ENCODE measurements around the gene TPST2.
"Not testable (repeated sequence)": the region's sequence is repeated elsewhere in the genome, so short reads cannot be mapped to it uniquely, and the experiment has no call there.

Gene TPST2

DNA sequence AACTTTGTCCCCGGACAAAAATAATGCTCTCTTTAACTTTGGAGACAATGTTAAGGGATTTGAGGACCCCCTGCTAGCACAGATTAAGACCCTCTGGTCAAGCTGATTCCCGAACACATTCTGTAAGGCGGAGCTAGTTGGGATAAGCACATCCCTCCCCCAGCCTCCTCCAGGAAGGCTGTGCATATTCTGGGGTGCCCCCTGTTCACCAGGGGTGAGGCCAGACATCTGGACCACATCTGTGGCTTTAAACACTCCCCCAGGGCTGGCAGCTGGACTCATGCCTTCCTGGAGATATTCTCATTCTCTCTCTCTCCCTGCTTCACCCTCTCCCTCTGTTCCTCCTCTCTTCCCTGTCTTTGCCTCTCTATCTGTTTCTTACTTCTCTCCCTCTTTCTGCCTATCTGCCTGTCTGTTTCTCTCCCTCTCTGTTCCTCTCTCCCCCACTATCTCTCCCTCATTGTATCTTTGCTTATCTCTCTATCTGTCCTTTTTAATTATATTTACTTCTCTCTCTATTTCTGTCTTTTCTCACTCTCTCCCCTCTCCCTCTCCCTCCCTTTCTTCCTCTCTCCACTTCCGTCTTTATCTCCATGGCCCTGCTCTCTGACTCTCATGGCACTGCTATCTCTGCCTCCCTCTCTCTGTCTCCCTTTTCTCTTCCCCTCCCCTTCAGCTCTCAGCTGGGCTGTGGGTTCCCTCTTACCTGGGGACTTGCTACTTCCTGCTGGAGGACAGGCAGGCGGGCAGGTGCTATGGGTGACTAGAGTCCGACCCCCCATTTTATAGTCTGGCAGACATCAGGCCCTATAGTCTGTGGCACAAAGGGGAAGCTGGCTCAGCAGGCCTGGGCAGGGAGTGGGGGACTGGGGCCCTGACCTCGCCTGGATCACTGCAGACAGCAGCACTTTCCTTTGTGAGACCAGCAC lies 27.6 kb upstream of the TPST2 start, which contains the start of gene CRYBB1:
Gene CRYBB1 (minus strand): TSS at position 757 of the 929 bp plus-strand sequence. CDS start 1,708 bp downstream, outside the sequence.
- TF ChIP-seq, protein P1, sequence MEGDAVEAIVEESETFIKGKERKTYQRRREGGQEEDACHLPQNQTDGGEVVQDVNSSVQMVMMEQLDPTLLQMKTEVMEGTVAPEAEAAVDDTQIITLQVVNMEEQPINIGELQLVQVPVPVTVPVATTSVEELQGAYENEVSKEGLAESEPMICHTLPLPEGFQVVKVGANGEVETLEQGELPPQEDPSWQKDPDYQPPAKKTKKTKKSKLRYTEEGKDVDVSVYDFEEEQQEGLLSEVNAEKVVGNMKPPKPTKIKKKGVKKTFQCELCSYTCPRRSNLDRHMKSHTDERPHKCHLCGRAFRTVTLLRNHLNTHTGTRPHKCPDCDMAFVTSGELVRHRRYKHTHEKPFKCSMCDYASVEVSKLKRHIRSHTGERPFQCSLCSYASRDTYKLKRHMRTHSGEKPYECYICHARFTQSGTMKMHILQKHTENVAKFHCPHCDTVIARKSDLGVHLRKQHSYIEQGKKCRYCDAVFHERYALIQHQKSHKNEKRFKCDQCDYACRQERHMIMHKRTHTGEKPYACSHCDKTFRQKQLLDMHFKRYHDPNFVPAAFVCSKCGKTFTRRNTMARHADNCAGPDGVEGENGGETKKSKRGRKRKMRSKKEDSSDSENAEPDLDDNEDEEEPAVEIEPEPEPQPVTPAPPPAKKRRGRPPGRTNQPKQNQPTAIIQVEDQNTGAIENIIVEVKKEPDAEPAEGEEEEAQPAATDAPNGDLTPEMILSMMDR (IDR thresholded peaks at IDR 0.05; ENCODE audit: insufficient read depth, low read depth, low read length, missing control alignments) = no peak
- no peak within 1 kb of the TSS for H3K4me3 ChIP-seq (ENCODE audit: low read depth, low read length)
- DNase-seq (ENCODE audit: low read depth) = peak; percentile 21

DNA sequence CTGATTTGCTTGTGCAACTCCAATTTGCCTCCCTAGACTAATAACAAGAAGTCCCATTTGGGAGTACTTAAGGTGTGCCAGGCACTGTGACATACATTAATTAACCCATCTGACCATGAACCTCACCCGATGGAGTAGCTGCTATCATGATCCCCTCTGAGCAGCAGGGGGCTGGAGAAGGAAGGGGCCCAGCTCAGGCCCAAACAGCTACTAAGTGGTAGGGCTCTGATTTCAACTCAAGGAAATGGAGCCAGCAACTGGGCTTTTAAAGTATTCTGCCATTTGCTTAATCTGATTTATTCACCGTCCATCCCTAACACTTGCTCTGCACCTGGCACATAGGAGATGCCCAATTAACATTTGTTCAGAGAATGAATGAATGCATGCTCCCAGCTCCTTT lies 26.7 kb upstream of the TPST2 start:
- no peak overlapping the region for H3K4me3 ChIP-seq (ENCODE audit: low read depth, low read length)
- DNase-seq (ENCODE audit: low read depth) = no peak
- TF ChIP-seq, protein P1 (IDR thresholded peaks at IDR 0.05; ENCODE audit: insufficient read depth, low read depth, low read length, missing control alignments) = no peak

DNA sequence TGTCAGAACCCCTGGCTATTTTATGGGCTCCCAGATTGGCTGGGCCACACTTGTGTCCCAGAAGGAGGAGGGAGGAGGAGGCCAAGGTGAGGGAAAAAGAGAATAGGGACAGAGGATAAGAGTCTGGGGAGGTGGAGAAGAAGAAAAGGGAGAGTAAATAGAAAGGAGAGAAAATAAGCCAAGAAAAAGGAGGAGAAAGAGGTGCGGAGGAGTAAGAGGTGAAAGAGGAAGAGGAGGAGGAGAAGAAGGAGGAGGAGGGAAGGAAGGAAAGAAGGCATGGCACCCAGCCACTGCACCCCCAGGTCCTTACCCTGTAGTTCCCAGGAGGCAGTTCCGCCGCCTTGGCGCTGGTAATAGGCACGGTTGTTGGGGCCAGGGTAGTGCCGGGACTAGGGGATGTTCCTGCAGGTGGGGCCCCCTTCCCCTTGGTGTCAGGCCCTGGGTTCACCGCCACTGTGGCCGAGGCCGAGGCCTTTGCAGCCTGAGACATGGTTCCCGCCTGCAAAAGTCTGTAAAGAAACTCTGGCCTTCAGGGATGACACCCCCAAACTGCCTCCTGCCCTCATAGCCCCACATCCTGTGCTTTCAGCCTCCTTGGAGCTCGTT lies 26.0 kb upstream of the TPST2 start:
- TF ChIP-seq, protein P1 (IDR thresholded peaks at IDR 0.05; ENCODE audit: insufficient read depth, low read depth, low read length, missing control alignments) = no peak
- no peak for DNase-seq (ENCODE audit: low read depth)

DNA sequence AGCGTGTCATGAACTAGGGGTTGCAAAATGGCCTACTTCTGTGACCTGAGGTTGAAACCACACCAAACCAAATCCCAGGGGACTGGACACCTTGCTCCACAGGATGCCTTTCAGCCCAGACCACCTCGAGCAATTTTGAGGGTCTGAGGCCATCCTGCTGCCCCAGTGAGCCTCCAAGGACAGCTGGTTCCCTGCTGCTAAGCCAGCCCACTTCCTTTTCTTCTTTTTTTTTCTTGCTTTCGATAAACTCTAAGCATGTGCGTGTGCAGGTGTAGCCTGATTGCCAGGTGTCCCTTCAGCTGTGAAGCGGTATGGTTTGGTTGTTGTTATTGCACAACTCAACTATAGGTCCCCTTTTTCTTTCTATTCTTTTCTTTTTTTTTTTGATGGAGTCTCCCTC lies 25.2 kb upstream of the TPST2 start:
- DNase-seq (ENCODE audit: low read depth) = peak; percentile 83
- no peak overlapping the region for H3K4me3 ChIP-seq (ENCODE audit: low read depth, low read length)
- TF ChIP-seq, protein P1 (IDR thresholded peaks at IDR 0.05; ENCODE audit: insufficient read depth, low read depth, low read length, missing control alignments) = no peak

More for the DNA sequence above, 26.0 kb upstream of the TPST2 start:
- no peak overlapping the region for H3K4me3 ChIP-seq (ENCODE audit: low read depth, low read length)

DNA sequence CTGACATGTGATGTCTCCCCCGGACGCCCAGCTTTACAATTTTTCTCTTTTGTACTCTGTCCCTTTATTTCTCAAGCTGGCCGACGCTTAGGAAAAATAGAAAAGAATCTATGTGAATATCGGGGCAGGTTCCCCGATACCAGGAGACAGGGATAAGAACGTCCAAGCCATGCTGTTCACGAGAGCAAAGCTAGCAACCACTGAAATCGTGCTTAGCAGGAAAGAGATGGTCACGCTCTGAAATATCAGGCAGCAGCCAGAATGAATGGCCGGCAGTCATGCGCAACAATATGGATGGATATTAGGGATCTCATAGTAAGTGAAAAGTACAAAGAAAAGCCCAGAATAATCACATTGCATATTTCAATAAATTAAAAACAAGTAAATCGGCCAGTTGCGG lies 24.4 kb upstream of the TPST2 start:
- H3K4me3 ChIP-seq (ENCODE audit: low read depth, low read length) = no peak overlapping the region
- DNase-seq (ENCODE audit: low read depth) = no peak
- TF ChIP-seq, protein P1 (IDR thresholded peaks at IDR 0.05; ENCODE audit: insufficient read depth, low read depth, low read length, missing control alignments) = no peak

DNA sequence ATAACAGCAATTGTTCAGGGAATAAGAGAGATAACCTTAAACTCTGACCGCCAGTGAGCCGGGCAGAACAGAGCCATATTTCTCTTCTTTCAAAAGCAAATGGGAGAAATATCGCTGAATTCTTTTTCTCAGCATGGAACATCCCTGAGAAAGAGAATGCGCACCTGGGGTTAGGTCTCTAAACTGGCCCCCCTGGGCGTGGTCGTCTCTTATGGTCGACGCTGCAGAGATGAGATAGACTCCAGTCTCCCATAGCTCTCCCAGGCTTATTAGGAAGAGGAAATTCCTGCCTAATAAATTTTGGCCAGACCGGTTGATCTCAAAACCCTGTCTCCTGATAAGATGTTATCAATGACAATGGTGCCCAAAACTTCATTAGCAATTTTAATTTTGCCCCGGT lies 23.8 kb upstream of the TPST2 start:
- not testable (repeated sequence) for DNase-seq (ENCODE audit: low read depth); H3K4me3 ChIP-seq (ENCODE audit: low read depth, low read length)

DNA sequence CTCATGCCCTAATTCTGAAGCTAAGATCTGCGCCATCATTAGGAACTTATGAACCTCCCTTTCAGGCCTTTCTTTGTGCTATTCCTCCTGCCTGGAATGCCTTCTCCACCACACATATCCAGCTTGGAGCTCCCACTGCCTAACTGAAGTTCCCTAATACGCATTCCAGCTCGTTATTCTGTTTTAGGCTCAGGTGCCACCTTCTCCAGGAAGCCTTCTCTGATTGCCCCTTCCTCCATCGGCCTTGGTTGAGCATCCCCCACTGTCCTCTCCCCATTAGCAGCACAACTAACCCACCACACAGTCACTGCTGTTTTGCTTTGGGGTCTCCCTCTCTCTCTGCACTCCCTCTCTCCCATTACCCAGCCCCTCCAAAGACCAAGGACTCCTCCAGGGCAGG lies 22.7 kb upstream of the TPST2 start:
- TF ChIP-seq, protein P1 (IDR thresholded peaks at IDR 0.05; ENCODE audit: insufficient read depth, low read depth, low read length, missing control alignments) = no peak
- H3K4me3 ChIP-seq (ENCODE audit: low read depth, low read length) = no peak overlapping the region

More for the DNA sequence above, 22.7 kb upstream of the TPST2 start:
- no peak for DNase-seq (ENCODE audit: low read depth)

Data from GM12865 (cell line).